Medulla oblongata (tissue), 1 donor: ENCODE data around the gene EXOC6B.
A peak's percentile ranks its signal among the peaks of the same experiment; 100 is the strongest.

Experiments used
- DNase-seq: peaks from one replicate; pipeline ENCODE4 v3.0.0-alpha.2; 2015; ENCODE audit errors: extremely low spot score

EXOC6B gene

GRCh38 chr2:72146347-72147302 is 679.2 kb downstream of the EXOC6B start:
- DNase-seq: no peak

- DNase-seq: no peak
Observed at GRCh38 chr2:72145658-72146329, 680.0 kb downstream of the EXOC6B start.

GRCh38 chr2:72145289-72145657 is 680.6 kb downstream of the EXOC6B start:
- DNase-seq: no peak

GRCh38 chr2:72144632-72145288 is 681.1 kb downstream of the EXOC6B start:
- no peak for DNase-seq

DNA sequence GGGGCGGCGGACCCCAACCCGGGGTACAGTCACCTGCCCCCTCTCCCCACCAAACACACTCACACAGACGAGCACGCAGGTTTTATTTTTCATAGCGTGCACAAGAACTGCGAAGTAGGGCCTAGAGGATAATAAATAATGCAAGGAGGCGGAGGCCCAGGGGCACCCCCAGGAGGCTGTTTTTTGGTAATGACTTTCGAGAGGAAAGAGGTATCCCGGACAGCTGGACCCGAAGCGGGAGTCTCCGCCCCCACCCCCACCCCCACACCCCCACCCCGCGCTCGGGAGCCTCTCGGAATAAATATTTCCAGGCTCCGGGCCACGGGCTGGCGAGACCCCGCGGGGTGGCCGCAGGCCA is 681.6 kb downstream of the EXOC6B start:
- no peak for DNase-seq

DNA sequence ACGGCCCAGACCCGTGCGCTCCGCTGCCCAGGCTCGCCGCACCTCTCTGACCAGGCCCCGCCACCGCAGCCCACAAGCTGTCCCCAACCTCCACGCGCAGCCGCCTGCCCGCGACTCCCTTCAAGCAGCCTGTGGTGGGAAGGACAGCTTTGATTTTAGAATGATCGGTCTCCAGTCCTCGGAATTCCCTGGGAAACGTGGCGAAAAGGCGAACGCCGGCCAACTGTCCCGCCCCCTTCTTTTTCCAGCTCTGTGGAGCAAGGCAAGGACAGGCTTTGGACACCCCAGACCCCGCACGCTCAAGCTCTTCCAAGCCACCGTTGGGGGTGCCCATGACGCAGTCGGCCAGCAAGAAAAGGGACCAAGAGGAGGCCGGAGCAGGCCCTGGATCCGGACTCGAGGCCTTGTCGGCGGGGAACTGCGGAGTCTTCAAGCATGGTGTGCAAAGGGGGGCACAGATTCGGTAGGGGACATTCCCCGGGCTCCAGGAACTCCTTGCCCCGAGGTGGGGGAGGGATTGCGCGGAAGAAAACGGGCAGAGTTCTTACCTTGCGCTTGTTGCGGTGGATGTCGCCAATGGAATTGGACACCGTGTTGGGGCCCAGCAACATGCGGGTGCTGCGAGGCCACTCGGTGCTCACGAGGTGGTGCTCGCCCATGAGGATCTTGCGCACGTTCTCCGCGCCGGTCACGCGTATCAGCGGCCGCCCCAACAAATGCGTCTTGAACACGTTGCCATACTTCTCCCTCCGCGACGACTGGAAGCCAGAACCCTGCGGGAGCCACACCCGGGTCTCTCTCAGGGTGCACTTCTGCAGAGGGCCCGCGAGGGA is 682.2 kb downstream of the EXOC6B start:
- no peak for DNase-seq

- DNase-seq: no peak
Observed at GRCh38 chr2:72142570-72143440, 683.0 kb downstream of the EXOC6B start.

DNA sequence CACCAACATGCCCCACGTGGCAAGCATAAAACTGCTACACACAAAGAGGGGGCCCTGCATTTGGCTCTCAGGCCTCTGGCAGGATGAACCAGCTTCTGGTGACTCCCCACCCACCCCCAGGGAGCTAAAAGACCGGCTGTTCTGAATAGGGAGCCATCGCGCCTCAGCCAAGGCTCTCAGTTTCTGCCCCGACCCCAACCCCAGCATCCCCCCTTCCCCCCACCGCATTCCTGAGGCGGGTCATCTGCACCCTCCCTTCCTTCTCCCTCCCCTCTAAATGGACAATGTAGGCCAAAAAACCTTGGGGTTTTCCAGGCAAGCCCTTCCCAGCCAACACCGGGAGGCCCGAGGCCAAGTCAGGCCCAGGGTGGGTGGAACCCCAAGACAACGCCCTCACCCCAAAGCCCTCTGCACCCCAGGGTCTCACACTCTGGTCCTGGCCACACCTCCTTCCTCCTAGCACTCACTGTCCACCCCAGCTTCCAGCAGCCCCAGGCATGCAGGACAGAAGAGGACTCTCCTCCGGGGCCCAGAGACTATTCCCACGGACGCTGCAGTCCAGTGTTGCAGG is 683.9 kb downstream of the EXOC6B start:
- DNase-seq: no peak

- no peak for DNase-seq
Observed at GRCh38 chr2:72141032-72141645, 684.7 kb downstream of the EXOC6B start.

- DNase-seq: no peak
Observed at GRCh38 chr2:72140621-72140960, 685.2 kb downstream of the EXOC6B start.

DNA sequence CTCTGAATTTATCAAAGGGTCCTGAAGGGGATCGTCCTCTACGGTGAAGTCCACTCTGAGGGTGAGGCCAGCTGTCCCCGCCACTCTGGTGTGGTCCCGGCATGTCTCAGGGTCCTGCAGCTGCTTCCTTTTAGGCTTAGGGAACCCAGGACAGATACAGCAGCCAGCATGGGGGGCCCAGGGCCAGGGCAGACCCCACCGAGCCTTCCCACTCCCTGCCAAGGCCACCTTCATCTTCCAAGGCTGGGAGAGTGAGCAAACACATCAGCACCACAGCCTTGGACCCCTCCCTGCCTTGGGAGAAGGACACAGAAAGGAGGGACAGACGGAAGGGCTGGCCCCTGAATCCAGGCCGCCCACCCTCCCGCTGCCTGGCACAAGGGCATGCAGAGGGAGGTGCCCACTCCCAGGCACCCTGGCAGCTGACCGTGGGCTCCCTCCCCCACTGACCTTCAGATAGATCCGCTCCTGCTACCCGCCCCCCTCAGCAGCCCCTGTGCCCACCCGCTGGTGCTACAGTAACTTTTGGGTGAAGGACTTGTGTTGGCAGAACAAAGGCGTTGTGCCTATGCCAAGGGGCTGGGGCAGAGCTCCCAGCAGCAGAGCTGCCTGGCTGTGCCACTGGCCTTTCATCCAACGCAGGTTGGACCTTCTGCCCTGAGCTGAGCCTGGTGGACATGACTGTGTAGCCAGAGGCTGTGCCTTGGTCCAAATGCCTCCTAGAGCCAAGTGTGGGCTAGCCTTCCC is 685.8 kb downstream of the EXOC6B start:
- no peak for DNase-seq

- no peak for DNase-seq
Observed at GRCh38 chr2:72139471-72139873, 686.4 kb downstream of the EXOC6B start.

- no peak for DNase-seq
Observed at GRCh38 chr2:72138921-72139381, 686.9 kb downstream of the EXOC6B start.

GRCh38 chr2:72138011-72138881 is 687.6 kb downstream of the EXOC6B start:
- no peak for DNase-seq

DNA sequence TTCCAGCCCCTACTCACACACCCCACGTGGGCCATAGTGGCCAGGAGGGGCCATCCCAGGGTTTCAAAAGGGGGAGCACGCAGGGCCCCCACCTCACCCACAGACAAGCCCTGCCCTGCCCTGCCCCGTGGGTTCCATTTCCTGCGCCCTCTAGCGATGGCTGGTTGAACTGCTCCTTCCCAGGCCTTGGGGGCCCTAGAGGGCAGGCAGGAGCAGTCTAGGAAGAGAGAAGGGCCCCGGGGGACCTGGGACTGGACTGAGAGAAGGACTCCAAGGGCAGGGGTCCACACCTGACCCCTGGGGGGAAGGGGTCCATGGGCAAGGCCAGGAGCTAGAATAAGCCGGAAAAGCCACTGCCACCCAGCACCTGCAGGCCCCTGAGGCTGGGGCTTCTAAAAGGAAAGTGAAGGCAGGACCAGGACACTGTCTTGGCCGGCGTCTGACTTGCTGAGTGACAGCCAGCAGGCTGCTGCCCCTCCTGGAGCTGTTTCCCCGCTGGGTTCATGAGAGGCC is 688.3 kb downstream of the EXOC6B start:
- peak; percentile 76 for DNase-seq

- no peak for DNase-seq
Observed at GRCh38 chr2:72136933-72137497, 688.8 kb downstream of the EXOC6B start.

DNA sequence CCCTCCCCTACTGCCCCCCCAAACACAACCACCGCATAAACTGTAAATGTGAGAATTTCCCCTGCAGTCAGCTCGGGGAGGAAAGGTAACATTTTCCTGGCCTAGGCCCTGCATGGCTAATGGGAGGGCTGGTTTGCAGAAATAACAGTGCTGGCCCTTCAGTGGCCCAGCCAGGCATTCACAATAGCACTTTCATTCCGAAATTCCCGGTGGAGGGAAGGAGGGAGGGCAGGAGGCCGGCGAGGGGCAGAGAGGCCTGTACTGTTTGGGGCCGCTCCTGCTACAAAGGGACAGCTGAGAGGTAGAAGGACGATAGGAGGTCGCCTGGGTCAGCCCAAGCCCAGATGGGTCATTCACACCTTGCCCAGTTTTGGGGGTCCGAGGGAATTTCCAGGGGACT is 689.5 kb downstream of the EXOC6B start:
- DNase-seq: peak; percentile 60

- no peak for DNase-seq
Observed at GRCh38 chr2:72135921-72136320, 689.9 kb downstream of the EXOC6B start.
